ENCODE results near the gene POLN.

DNA sequence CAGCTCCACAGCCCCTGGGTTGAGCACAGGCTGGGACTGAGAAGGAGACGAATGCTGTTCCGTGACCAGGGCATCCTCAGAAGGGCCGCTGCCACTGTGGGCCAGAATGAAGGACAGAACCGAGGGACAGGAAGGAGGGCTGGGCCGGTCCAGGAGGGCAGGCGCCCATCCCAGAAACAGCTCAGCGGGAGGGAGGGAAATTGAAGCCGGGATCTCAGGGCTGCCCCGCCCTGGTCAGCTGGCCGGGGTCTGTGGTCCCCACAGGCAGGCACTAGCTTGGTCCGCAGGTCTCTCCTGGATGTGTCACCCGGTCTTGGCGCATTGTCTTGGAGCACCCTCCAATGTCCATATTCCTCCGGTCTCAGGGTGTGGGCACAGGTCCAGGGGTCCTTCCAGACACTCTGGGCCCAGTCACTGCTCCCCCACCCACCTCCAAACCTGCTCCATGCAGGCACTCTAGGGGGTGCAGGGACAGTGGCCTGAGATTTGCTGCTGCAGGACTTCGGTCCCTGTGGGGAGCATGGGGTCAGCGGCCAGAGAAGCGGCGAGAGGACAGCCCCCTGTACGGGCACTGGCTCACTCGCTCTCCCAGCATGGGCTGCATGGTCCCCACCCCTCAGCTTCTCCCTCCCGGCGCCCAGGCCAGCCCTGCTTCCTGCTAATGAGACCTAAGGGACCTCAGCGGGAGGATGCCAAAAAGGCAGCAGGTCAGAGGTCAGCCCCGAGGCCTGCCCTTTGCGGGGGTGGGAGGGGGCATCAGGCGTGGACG is 43.9 kb upstream of the POLN start:
- TF ChIP-seq, protein P1, sequence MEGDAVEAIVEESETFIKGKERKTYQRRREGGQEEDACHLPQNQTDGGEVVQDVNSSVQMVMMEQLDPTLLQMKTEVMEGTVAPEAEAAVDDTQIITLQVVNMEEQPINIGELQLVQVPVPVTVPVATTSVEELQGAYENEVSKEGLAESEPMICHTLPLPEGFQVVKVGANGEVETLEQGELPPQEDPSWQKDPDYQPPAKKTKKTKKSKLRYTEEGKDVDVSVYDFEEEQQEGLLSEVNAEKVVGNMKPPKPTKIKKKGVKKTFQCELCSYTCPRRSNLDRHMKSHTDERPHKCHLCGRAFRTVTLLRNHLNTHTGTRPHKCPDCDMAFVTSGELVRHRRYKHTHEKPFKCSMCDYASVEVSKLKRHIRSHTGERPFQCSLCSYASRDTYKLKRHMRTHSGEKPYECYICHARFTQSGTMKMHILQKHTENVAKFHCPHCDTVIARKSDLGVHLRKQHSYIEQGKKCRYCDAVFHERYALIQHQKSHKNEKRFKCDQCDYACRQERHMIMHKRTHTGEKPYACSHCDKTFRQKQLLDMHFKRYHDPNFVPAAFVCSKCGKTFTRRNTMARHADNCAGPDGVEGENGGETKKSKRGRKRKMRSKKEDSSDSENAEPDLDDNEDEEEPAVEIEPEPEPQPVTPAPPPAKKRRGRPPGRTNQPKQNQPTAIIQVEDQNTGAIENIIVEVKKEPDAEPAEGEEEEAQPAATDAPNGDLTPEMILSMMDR (IDR thresholded peaks at IDR 0.05) = no peak
- TF ChIP-seq POLR2A (IDR thresholded peaks at IDR 0.05) = no peak

All from uterus (tissue), 2 donors.